ENCODE measurements around the gene CLCF1. TPM values are rescaled to one million over a fixed set of nuclear protein-coding genes. Genes with fewer than 3 reads are reported as not detected.
"Not testable (repeated sequence)": the region's sequence is repeated elsewhere in the genome, so short reads cannot be mapped to it uniquely, and the experiment has no call there.

Gene CLCF1
- total and polyA plus RNA-seq, 4 donors = 0.50 to 3.3 (median 1.1) TPM

- WGBS (ENCODE audit: insufficient coverage) = 55% methylated on average over 15 of the region's 19 CpGs
- peaks cover 49% of the 10 kb centered on the region for H3K4me1 ChIP-seq (ENCODE audit: control insufficient read depth, insufficient read depth, low read length)
- peaks cover 34% of the 10 kb centered on the region for H3K36me3 ChIP-seq (ENCODE audit: control insufficient read depth, insufficient read depth, low read length)
- H3K4me3 ChIP-seq (ENCODE audit: low read depth, low read length) = peak overlapping the region; percentile 26
- DNase-seq (ENCODE audit: low read depth in 4 of 6, low spot score in 6 of 6); H3K9me3 ChIP-seq (ENCODE audit: control insufficient read depth, insufficient read depth, low read length); H3K27me3 ChIP-seq (ENCODE audit: control insufficient read depth, insufficient read depth, low read length): not testable (repeated sequence)
- H3K27ac ChIP-seq (ENCODE audit: low read depth, low read length) = peak overlapping the region; percentile 90
Observed at GRCh38 chr11:67402192-67402839, 28.9 kb upstream of the CLCF1 start.

- H3K36me3 ChIP-seq (ENCODE audit: control insufficient read depth, insufficient read depth, low read length) = peaks cover 41% of the 10 kb centered on the region
- H3K27me3 ChIP-seq (ENCODE audit: control insufficient read depth, insufficient read depth, low read length) = no peaks in the 10 kb centered on the region
- peaks cover 53% of the 10 kb centered on the region for H3K4me1 ChIP-seq (ENCODE audit: control insufficient read depth, insufficient read depth, low read length)
- peak in 5 of 6 donors; percentile 81 to 96 (median 84) for DNase-seq (ENCODE audit: low read depth in 4 of 6, low spot score in 6 of 6)
- H3K9me3 ChIP-seq (ENCODE audit: control insufficient read depth, insufficient read depth, low read length) = no peaks in the 10 kb centered on the region
- H3K4me3 ChIP-seq (ENCODE audit: low read depth, low read length) = peak within 1 kb of the TSS; percentile 87
- peak within 1 kb of the TSS; percentile 90 for H3K27ac ChIP-seq (ENCODE audit: low read depth, low read length)
- 0% methylated on average over 46 of the region's 73 CpGs for WGBS (ENCODE audit: insufficient coverage)
Observed at GRCh38 chr11:67401495-67402191, 28.2 kb upstream of the CLCF1 start, which contains the start of gene PPP1CA. TSS of gene PPP1CA (minus strand) at chr11:67401858. CDS start at chr11:67401782, 76 bp downstream.

GRCh38 chr11:67400942-67401494, 27.6 kb upstream of the CLCF1 start:
- H3K4me3 ChIP-seq (ENCODE audit: low read depth, low read length) = peak overlapping the region; percentile 87
- peak overlapping the region; percentile 48 for H3K27ac ChIP-seq (ENCODE audit: low read depth, low read length)
- WGBS (ENCODE audit: insufficient coverage) = 6% methylated on average over 27 of the region's 27 CpGs
- H3K9me3 ChIP-seq (ENCODE audit: control insufficient read depth, insufficient read depth, low read length) = no peaks in the 10 kb centered on the region
- no peak for DNase-seq (ENCODE audit: low read depth in 4 of 6, low spot score in 6 of 6)
- peaks cover 56% of the 10 kb centered on the region for H3K4me1 ChIP-seq (ENCODE audit: control insufficient read depth, insufficient read depth, low read length)
- H3K36me3 ChIP-seq (ENCODE audit: control insufficient read depth, insufficient read depth, low read length) = peaks cover 47% of the 10 kb centered on the region
- H3K27me3 ChIP-seq (ENCODE audit: control insufficient read depth, insufficient read depth, low read length) = no peaks in the 10 kb centered on the region

GRCh38 chr11:67400251-67400941, 27.0 kb upstream of the CLCF1 start:
- DNase-seq (ENCODE audit: low read depth in 4 of 6, low spot score in 6 of 6) = no peak
- Histone ChIP-seq H3K36me3 (ENCODE audit: control insufficient read depth, insufficient read depth, low read length) (peaks cover 53% of the 10 kb centered on the region), H3K27me3 (ENCODE audit: control insufficient read depth, insufficient read depth, low read length) (no peaks in the 10 kb centered on the region), H3K4me1 (ENCODE audit: control insufficient read depth, insufficient read depth, low read length) (peaks cover 56% of the 10 kb centered on the region), H3K4me3 (ENCODE audit: low read depth, low read length) (peak overlapping the region; percentile 87), H3K9me3 (ENCODE audit: control insufficient read depth, insufficient read depth, low read length) (no peaks in the 10 kb centered on the region), H3K27ac (ENCODE audit: low read depth, low read length) (no peak overlapping the region)
- WGBS (ENCODE audit: insufficient coverage) = 63% methylated on average over 20 of the region's 23 CpGs

- Histone ChIP-seq H3K4me1 (ENCODE audit: control insufficient read depth, insufficient read depth, low read length) (peaks cover 51% of the 10 kb centered on the region), H3K4me3 (ENCODE audit: low read depth, low read length) (no peak overlapping the region), H3K27me3 (ENCODE audit: control insufficient read depth, insufficient read depth, low read length) (no peaks in the 10 kb centered on the region), H3K36me3 (ENCODE audit: control insufficient read depth, insufficient read depth, low read length) (peaks cover 63% of the 10 kb centered on the region), H3K9me3 (ENCODE audit: control insufficient read depth, insufficient read depth, low read length) (no peaks in the 10 kb centered on the region), H3K27ac (ENCODE audit: low read depth, low read length) (no peak overlapping the region)
- DNase-seq (ENCODE audit: low read depth in 4 of 6, low spot score in 6 of 6) = no peak
- 86% methylated on average over 27 of the region's 31 CpGs for WGBS (ENCODE audit: insufficient coverage)
Observed at GRCh38 chr11:67398661-67399563, 25.5 kb upstream of the CLCF1 start.

- DNase-seq (ENCODE audit: low read depth in 4 of 6, low spot score in 6 of 6) = no peak
- Histone ChIP-seq H3K27me3 (ENCODE audit: control insufficient read depth, insufficient read depth, low read length) (no peaks in the 10 kb centered on the region), H3K36me3 (ENCODE audit: control insufficient read depth, insufficient read depth, low read length) (peaks cover 71% of the 10 kb centered on the region), H3K9me3 (ENCODE audit: control insufficient read depth, insufficient read depth, low read length) (no peaks in the 10 kb centered on the region), H3K4me3 (ENCODE audit: low read depth, low read length) (no peak overlapping the region), H3K27ac (ENCODE audit: low read depth, low read length) (no peak overlapping the region), H3K4me1 (ENCODE audit: control insufficient read depth, insufficient read depth, low read length) (peaks cover 48% of the 10 kb centered on the region)
- WGBS (ENCODE audit: insufficient coverage) = 82% methylated on average over 20 of the region's 24 CpGs
Observed at GRCh38 chr11:67397986-67398660, 24.7 kb upstream of the CLCF1 start.

- Histone ChIP-seq H3K27ac (ENCODE audit: low read depth, low read length) (no peak overlapping the region), H3K4me1 (ENCODE audit: control insufficient read depth, insufficient read depth, low read length) (peaks cover 49% of the 10 kb centered on the region), H3K4me3 (ENCODE audit: low read depth, low read length) (no peak overlapping the region), H3K9me3 (ENCODE audit: control insufficient read depth, insufficient read depth, low read length) (no peaks in the 10 kb centered on the region), H3K27me3 (ENCODE audit: control insufficient read depth, insufficient read depth, low read length) (no peaks in the 10 kb centered on the region), H3K36me3 (ENCODE audit: control insufficient read depth, insufficient read depth, low read length) (peaks cover 74% of the 10 kb centered on the region)
- WGBS (ENCODE audit: insufficient coverage) = 91% methylated on average over 6 of the region's 6 CpGs
- no peak for DNase-seq (ENCODE audit: low read depth in 4 of 6, low spot score in 6 of 6)
Observed at GRCh38 chr11:67397536-67397935, 24.1 kb upstream of the CLCF1 start.

GRCh38 chr11:67396587-67397389, 23.4 kb upstream of the CLCF1 start:
- Histone ChIP-seq H3K4me1 (ENCODE audit: control insufficient read depth, insufficient read depth, low read length) (peaks cover 47% of the 10 kb centered on the region), H3K36me3 (ENCODE audit: control insufficient read depth, insufficient read depth, low read length) (peaks cover 76% of the 10 kb centered on the region), H3K27ac (ENCODE audit: low read depth, low read length) (no peak overlapping the region), H3K4me3 (ENCODE audit: low read depth, low read length) (no peak overlapping the region), H3K27me3 (ENCODE audit: control insufficient read depth, insufficient read depth, low read length) (no peaks in the 10 kb centered on the region), H3K9me3 (ENCODE audit: control insufficient read depth, insufficient read depth, low read length) (no peaks in the 10 kb centered on the region)
- 47% methylated on average over 8 of the region's 13 CpGs for WGBS (ENCODE audit: insufficient coverage)
- no peak for DNase-seq (ENCODE audit: low read depth in 4 of 6, low spot score in 6 of 6)

Data from spinal cord (tissue), 10 donors.